Measurements from ENCODE around the gene TLL2. TPM values are rescaled to one million over a fixed set of nuclear protein-coding genes. Genes with fewer than 3 reads are reported as not detected.
A peak's percentile ranks its signal among the peaks of the same experiment; 100 is the strongest.

Gene TLL2
- total RNA-seq, 2 donors from 2014 or later, result 0.16 TPM; not detected in 1

DNA sequence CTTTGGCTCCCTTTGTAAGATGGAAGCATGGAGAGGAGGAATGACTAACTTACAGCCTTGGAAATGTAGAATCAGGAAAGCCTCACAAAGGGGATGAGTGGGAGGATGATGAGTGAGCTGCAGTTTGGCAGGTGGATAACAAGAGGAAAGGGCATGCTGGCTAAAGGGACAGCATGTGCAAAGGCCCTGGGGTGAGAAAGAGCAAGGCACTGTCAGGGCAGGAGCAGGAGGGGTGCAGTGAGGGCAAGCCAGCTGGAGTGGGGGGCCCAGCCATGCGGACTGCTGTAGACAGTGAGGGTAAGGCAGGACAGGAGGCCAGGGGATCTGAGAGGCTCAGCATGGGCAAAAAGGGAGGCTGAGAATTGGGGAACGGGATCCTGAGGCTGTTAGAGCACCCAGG lies 20.5 kb downstream of the TLL2 start:
- Mint-ChIP-seq H3K27ac (no peak overlapping the region), H3K36me3 (no peaks in the 10 kb centered on the region), H3K9me3 (no peaks in the 10 kb centered on the region)
- DNase-seq (ENCODE audit: low spot score in 2 of 2) (no peak), ATAC-seq (no peak)

GRCh38 chr10:96491303-96491702 lies 22.4 kb downstream of the TLL2 start:
- Mint-ChIP-seq H3K36me3 (no peaks in the 10 kb centered on the region), H3K9me3 (no peaks in the 10 kb centered on the region), H3K27ac (no peak overlapping the region)
- ATAC-seq, result no peak
- DNase-seq (ENCODE audit: low spot score in 2 of 2), result no peak

DNA sequence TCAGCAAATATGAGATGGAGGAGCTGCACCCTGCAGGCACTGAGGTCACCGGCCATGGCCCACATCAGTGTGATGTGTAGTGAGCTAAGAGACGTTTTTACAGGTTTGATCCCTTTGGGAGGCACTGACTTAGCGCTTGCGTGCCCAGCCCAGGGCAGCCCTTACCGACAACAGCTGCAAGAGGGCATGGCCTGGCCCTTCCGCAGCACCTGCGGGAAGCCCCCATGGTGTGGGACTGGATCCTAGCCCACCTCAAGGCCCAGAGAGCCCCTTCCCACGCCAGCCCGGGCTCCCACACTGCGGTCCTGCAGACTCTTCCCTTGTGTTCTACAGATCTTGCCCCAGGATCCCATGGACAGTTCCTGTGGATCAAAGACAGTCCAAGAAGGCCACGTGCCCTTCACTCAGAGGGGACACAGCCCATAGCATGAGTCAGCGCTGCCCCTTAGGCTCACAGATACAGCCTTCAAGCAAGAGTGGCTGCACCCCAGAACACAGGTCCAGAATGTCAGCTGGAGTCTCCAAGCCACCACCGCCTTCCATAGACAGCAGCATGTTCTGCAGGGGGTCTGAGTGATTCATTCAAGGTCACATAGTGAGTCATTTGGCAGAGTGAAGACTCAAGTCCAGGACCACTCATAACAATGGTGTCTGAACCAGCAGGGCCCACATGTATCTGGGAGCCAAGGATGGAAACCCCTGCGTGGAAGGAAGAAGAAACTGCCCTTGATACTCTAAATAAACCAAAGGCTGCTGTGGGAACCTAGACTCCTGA lies 25.4 kb downstream of the TLL2 start:
- Mint-ChIP-seq H3K27ac (no peak overlapping the region), H3K36me3 (no peaks in the 10 kb centered on the region), H3K9me3 (no peaks in the 10 kb centered on the region)
- DNase-seq (ENCODE audit: low spot score in 2 of 2) (no peak), ATAC-seq (no peak)

GRCh38 chr10:96482815-96483588 lies 30.7 kb downstream of the TLL2 start:
- Mint-ChIP-seq H3K27ac (no peak overlapping the region), H3K36me3 (no peaks in the 10 kb centered on the region), H3K9me3 (no peaks in the 10 kb centered on the region)
- ATAC-seq (no peak), DNase-seq (ENCODE audit: low spot score in 2 of 2) (no peak)

GRCh38 chr10:96478355-96478754 lies 35.4 kb downstream of the TLL2 start:
- Mint-ChIP-seq H3K27ac (no peak overlapping the region), H3K9me3 (no peaks in the 10 kb centered on the region), H3K36me3 (no peaks in the 10 kb centered on the region)
- no peak for DNase-seq (ENCODE audit: low spot score in 2 of 2)
- no peak for ATAC-seq

- H3K36me3 Mint-ChIP-seq, result no peaks in the 10 kb centered on the region
- H3K9me3 Mint-ChIP-seq, result no peaks in the 10 kb centered on the region
- H3K27ac Mint-ChIP-seq, result no peak overlapping the region
- DNase-seq (ENCODE audit: low spot score in 2 of 2) (no peak), ATAC-seq (no peak)
These were observed 39.9 kb downstream of the TLL2 start for GRCh38 chr10:96473866-96474265.

- ATAC-seq, result peak; percentile 52 to 71
- peak in 1 of 2 donors; percentile 35 for DNase-seq (ENCODE audit: low spot score in 2 of 2)
- Mint-ChIP-seq H3K36me3 (no peaks in the 10 kb centered on the region), H3K27ac (no peak overlapping the region), H3K9me3 (no peaks in the 10 kb centered on the region)
These were observed 43.5 kb downstream of the TLL2 start for GRCh38 chr10:96470116-96470743.

DNA sequence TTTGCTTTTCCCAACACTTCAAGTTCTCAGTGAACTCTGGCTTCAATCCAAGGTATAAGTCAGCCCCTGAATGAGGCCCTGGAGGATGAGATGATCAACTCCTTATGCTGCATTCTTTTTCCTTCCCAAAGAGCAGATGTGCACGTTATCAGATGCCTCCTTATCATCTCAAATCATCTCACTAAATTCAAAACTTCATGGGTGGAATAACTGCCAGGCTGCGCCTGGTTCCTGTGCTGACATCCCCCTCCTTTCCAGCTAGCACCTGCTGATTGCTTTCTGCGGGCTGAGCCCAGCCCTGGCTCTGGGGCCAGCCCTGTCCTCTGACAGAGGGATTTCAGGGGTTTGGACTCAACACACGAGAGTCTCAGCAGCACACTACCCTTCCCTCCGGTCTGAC lies 44.9 kb downstream of the TLL2 start:
- Mint-ChIP-seq H3K36me3 (no peaks in the 10 kb centered on the region), H3K9me3 (no peaks in the 10 kb centered on the region), H3K27ac (no peak overlapping the region)
- ATAC-seq (no peak), DNase-seq (ENCODE audit: low spot score in 2 of 2) (no peak)

DNA sequence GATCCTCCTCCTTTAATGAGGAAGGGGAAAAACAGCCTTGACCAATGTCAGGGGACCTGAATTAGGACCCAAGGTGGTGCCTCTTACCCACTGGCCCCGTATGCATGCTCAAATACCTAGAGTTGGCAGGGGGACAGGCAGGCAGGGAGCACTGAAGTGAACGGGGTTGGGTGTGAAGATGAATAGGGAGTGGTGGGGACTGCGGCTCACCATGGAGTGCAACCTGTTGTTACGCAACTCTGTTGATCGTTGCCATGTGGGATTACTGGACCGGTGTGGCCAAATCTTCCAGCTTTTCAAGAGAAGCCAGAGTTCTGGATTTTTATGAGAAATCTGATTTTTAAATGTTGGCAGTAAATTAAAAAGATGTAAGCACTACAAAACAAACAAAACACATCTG lies 48.1 kb downstream of the TLL2 start:
- peaks cover 0 to 3% of the 10 kb centered on the region in 2 donors for H3K36me3 Mint-ChIP-seq
- ATAC-seq (no peak), DNase-seq (ENCODE audit: low spot score in 2 of 2) (no peak)
- H3K9me3 Mint-ChIP-seq, result peaks cover 7 to 10% of the 10 kb centered on the region in 2 donors
- no peak overlapping the region for H3K27ac Mint-ChIP-seq

GRCh38 chr10:96463562-96463961 lies 50.2 kb downstream of the TLL2 start:
- DNase-seq (ENCODE audit: low spot score in 2 of 2) (no peak), ATAC-seq (no peak)
- peaks cover 11 to 13% of the 10 kb centered on the region in 2 donors for H3K9me3 Mint-ChIP-seq
- peaks cover 0 to 5% of the 10 kb centered on the region in 2 donors for H3K36me3 Mint-ChIP-seq
- no peak overlapping the region for H3K27ac Mint-ChIP-seq

- DNase-seq (ENCODE audit: low spot score in 2 of 2), result no peak
- H3K27ac Mint-ChIP-seq, result no peak overlapping the region
- peaks cover 11 to 13% of the 10 kb centered on the region in 2 donors for H3K9me3 Mint-ChIP-seq
- no peak for ATAC-seq
- H3K36me3 Mint-ChIP-seq, result peaks cover 0 to 5% of the 10 kb centered on the region in 2 donors
These were observed 51.0 kb downstream of the TLL2 start for GRCh38 chr10:96462606-96463151.

GRCh38 chr10:96460316-96460715 lies 53.4 kb downstream of the TLL2 start:
- no peak for DNase-seq (ENCODE audit: low spot score in 2 of 2)
- peaks cover 0 to 5% of the 10 kb centered on the region in 2 donors for H3K36me3 Mint-ChIP-seq
- no peak overlapping the region for H3K27ac Mint-ChIP-seq
- peaks cover 11 to 13% of the 10 kb centered on the region in 2 donors for H3K9me3 Mint-ChIP-seq
- ATAC-seq, result no peak

- peaks cover 11 to 13% of the 10 kb centered on the region in 2 donors for H3K9me3 Mint-ChIP-seq
- DNase-seq (ENCODE audit: low spot score in 2 of 2) (no peak), ATAC-seq (no peak)
- no peak overlapping the region for H3K27ac Mint-ChIP-seq
- H3K36me3 Mint-ChIP-seq, result peaks cover 0 to 5% of the 10 kb centered on the region in 2 donors
These were observed 56.4 kb downstream of the TLL2 start for GRCh38 chr10:96457341-96457740.

DNA sequence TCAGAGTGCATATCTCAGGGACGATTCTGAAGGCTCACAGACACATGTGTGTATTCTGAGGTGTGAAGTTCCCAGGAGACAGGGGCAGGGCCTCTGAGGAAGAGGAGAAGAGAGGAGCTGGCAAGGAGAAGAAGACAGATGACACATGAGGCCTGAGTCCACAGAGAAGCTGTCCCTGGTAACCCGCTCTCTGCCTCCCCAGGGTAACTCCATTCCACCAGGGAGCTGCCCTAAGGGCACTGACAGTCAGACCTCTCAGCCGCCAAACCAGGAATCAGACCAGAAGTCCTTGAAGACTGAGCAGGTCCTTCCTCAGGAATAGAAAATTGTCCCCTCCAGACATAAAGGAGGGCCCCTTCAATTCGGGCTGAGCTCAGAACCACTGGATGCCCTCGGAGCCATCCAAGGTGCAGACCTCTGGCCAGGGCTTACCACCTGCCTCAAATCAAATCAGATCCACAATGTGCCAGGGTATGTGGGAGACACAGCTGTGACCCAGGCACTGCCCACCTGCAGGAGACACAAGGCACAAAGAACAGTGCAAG lies 57.4 kb downstream of the TLL2 start:
- ATAC-seq, result no peak
- Mint-ChIP-seq H3K36me3 (peaks cover 0 to 5% of the 10 kb centered on the region in 2 donors), H3K27ac (no peak overlapping the region), H3K9me3 (peaks cover 7 to 9% of the 10 kb centered on the region in 2 donors)
- DNase-seq (ENCODE audit: low spot score in 2 of 2), result no peak

- no peaks in the 10 kb centered on the region for H3K9me3 Mint-ChIP-seq
- ATAC-seq (no peak), DNase-seq (ENCODE audit: low spot score in 2 of 2) (no peak)
- no peak overlapping the region for H3K27ac Mint-ChIP-seq
- no peaks in the 10 kb centered on the region for H3K36me3 Mint-ChIP-seq
These were observed 59.7 kb downstream of the TLL2 start for GRCh38 chr10:96453856-96454583.

DNA sequence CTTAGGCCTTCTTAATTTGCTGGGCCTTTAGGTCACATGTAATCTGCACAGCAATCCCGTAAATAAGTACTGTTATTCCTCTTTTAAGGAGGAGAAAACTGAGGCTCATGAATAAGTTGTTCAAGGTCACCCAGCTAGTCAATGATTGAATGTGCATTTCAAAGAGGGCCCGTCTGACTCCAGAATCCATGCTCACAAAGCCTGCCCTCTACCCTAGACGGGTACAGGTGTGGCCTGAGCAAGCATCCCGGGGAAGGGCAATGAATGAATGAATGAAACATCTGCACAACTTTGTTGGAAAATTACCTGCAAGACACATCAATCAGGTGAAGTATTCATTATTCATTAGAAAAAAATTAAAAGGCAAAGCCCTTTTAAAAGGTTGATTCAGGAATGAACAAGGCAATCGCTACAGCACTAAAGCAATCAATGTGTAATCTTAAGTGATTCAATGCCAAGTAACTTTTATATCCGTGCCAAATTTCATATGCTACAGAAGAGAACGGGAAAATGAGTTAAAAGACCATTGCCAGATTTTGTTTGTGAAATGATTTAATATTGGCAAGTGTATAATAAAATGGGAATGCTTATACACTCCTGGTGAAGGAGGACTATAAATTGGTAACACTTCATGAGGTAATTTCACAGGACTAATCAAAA lies 61.1 kb downstream of the TLL2 start:
- Mint-ChIP-seq H3K27ac (no peak overlapping the region), H3K9me3 (no peaks in the 10 kb centered on the region), H3K36me3 (no peaks in the 10 kb centered on the region)
- no peak for DNase-seq (ENCODE audit: low spot score in 2 of 2)
- ATAC-seq, result no peak

Measured in activated naive CD4-positive, alpha-beta T cell treated with anti-CD3 and anti-CD28 coated beads, Interleukin-2, amount 50 U/mL, for 72 hours (primary cell).